Globus pallidus (tissue), 1 donor: ENCODE results near the gene FGF12.

ENCODE experiments used
- DNase-seq: peaks from one replicate; pipeline ENCODE4 v3.0.0-alpha.2; 2015; ENCODE audit warnings: low spot score

The FGF12 gene

GRCh38 chr3:192260116-192261010 is 467.0 kb downstream of the FGF12 start:
- DNase-seq = no peak

GRCh38 chr3:192259661-192260060 is 467.7 kb downstream of the FGF12 start:
- no peak for DNase-seq

GRCh38 chr3:192258721-192259120 is 468.6 kb downstream of the FGF12 start:
- DNase-seq = no peak

- no peak for DNase-seq
Observed at GRCh38 chr3:192255839-192256238, 471.5 kb downstream of the FGF12 start.

- DNase-seq = no peak
Observed at GRCh38 chr3:192253138-192253887, 474.0 kb downstream of the FGF12 start.

- no peak for DNase-seq
Observed at GRCh38 chr3:192249516-192249915, 477.8 kb downstream of the FGF12 start.

- no peak for DNase-seq
Observed at GRCh38 chr3:192246847-192247559, 480.3 kb downstream of the FGF12 start.

- DNase-seq = no peak
Observed at GRCh38 chr3:192244591-192244990, 482.8 kb downstream of the FGF12 start.

GRCh38 chr3:192239956-192240355 is 487.4 kb downstream of the FGF12 start:
- no peak for DNase-seq

- no peak for DNase-seq
Observed at GRCh38 chr3:192237992-192238608, 489.2 kb downstream of the FGF12 start.

- DNase-seq = no peak
Observed at GRCh38 chr3:192229866-192230265, 497.5 kb downstream of the FGF12 start.

GRCh38 chr3:192224634-192225155 is 502.6 kb downstream of the FGF12 start:
- no peak for DNase-seq

- no peak for DNase-seq
Observed at GRCh38 chr3:192223815-192224214, 503.5 kb downstream of the FGF12 start.

- DNase-seq = no peak
Observed at GRCh38 chr3:192220915-192221314, 506.4 kb downstream of the FGF12 start.

GRCh38 chr3:192219926-192220325 is 507.4 kb downstream of the FGF12 start:
- no peak for DNase-seq

GRCh38 chr3:192216067-192216466 is 511.3 kb downstream of the FGF12 start:
- DNase-seq = peak; percentile 75

GRCh38 chr3:192212979-192213378 is 514.4 kb downstream of the FGF12 start:
- DNase-seq = peak; percentile 63

- no peak for DNase-seq
Observed at GRCh38 chr3:192212335-192212734, 515.0 kb downstream of the FGF12 start.

- DNase-seq = no peak
Observed at GRCh38 chr3:192207651-192208050, 519.7 kb downstream of the FGF12 start.

- no peak for DNase-seq
Observed at GRCh38 chr3:192207239-192207638, 520.1 kb downstream of the FGF12 start.

- no peak for DNase-seq
Observed at GRCh38 chr3:192194085-192194484, 533.3 kb downstream of the FGF12 start.
